Transverse colon (tissue), 3 donors: Measurements from ENCODE around the gene DIO3.

Experiments used
- POLR2A ChIP-seq: fragments of 450-650 bp; IDR thresholded peaks from one replicate; pipeline ENCODE4 v1.6.1; 2016; ENCODE audit warnings: antibody characterized with exemption, mild to moderate bottlenecking, moderate library complexity
- TF ChIP-seq, protein P1 (sequence below), 5 experiments: fragments of 200-600 bp in 3 of 5; fragments of 450-650 bp in 2 of 5; sonication (generic) in 3 of 5; IDR thresholded peaks; 1 replicate in 2 of 5; 2 replicates in 3 of 5; pipeline ENCODE4 v1.5.1; 2016 to 2017; ENCODE audit warnings: antibody characterized with exemption in 5 of 5, inconsistent platforms in 3 of 5, mild to moderate bottlenecking in 2 of 5, moderate library complexity in 1 of 5

DNA sequence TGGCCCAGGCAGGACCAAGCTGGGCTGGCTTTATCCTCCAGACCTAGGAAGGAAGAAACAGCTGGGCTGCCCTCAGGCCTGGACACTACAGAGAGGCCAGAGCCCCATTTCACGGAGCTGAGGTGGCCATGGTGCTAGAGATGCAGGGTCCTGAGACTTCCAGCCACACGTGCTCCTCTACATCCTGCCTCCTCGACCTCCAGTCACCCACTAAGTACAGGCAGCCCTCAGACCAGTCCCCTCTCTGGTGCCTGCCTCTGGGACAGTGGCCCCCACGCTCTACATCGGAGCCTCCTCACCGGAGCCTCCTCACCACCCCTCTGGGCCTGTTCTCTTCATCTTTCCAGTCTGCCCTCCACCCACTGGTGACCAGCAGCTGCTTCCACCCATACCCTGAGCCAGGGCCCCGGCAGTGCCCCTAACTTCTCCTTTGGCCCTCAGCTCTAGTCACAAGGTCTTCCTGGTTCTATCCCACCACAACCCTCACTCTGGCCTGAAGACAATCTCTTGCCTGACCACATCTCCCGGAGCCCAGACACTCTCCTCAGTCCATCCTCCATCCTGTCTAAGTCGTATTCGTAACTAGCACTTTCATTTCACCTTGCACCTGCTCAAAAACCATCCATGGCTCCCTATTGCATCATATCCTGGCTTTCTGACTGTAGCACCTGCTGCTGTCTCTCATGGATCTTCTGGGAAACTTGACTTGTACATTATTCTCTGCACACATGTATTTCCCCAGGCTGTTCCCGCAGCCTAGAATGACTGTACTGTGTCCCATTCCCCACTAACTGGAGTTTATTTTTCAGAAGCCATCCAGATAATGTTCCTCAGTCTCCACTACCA, 43.9 kb downstream of the DIO3 start:
- TF ChIP-seq, protein P1, sequence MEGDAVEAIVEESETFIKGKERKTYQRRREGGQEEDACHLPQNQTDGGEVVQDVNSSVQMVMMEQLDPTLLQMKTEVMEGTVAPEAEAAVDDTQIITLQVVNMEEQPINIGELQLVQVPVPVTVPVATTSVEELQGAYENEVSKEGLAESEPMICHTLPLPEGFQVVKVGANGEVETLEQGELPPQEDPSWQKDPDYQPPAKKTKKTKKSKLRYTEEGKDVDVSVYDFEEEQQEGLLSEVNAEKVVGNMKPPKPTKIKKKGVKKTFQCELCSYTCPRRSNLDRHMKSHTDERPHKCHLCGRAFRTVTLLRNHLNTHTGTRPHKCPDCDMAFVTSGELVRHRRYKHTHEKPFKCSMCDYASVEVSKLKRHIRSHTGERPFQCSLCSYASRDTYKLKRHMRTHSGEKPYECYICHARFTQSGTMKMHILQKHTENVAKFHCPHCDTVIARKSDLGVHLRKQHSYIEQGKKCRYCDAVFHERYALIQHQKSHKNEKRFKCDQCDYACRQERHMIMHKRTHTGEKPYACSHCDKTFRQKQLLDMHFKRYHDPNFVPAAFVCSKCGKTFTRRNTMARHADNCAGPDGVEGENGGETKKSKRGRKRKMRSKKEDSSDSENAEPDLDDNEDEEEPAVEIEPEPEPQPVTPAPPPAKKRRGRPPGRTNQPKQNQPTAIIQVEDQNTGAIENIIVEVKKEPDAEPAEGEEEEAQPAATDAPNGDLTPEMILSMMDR (IDR thresholded peaks at IDR 0.05) = no peak
- TF ChIP-seq POLR2A = no peak
